Measurements from ENCODE around the gene PHF20.

PHF20 gene

GRCh38 chr20:35909796-35910195 is 138.0 kb downstream of the PHF20 start:
- Histone ChIP-seq H3K4me1 (no peaks in the 10 kb centered on the region), H3K9ac (no peak overlapping the region), H2AFZ (no peak overlapping the region), H3K4me2 (ENCODE audit: low read length) (no peak overlapping the region), H3K4me3 (ENCODE audit: low read depth, low read length) (no peak overlapping the region), H3K36me3 (ENCODE audit: control insufficient read depth, insufficient read depth, low read length) (no peaks in the 10 kb centered on the region), H3K9me3 (ENCODE audit: control insufficient read depth, low read length) (no peaks in the 10 kb centered on the region), H3K27ac (no peak overlapping the region), H3K79me2 (peaks cover 13% of the 10 kb centered on the region), H3K27me3 (ENCODE audit: control insufficient read depth, insufficient read depth, low read length) (no peaks in the 10 kb centered on the region)
- TF ChIP-seq CTCF (IDR thresholded peaks at IDR 0.05): no peak

DNA sequence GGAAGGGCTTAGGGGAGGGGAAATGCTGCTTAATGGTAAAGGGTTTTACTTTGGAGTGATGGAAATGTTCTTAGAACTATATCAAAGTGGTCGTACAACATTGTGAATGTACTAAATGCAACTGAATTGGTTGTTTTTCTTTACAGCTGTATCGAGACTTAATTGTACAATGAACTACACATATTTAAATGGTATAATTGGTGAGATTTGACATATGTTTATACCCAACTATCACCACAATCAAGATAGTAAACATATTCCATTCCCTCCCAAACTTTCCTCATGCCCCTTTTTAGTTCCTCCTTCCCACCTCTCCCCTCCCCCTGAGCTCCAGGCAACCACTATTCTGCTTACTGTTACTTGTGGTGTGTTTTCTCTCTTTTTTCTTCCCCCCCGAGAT is 138.4 kb downstream of the PHF20 start:
- H2AFZ ChIP-seq: no peak overlapping the region
- H3K27ac ChIP-seq: no peak overlapping the region
- H3K9me3 ChIP-seq (ENCODE audit: control insufficient read depth, low read length): no peaks in the 10 kb centered on the region
- H3K27me3 ChIP-seq (ENCODE audit: control insufficient read depth, insufficient read depth, low read length): no peaks in the 10 kb centered on the region
- no peak overlapping the region for H3K4me3 ChIP-seq (ENCODE audit: low read depth, low read length)
- no peak overlapping the region for H3K9ac ChIP-seq
- H3K36me3 ChIP-seq (ENCODE audit: control insufficient read depth, insufficient read depth, low read length): no peaks in the 10 kb centered on the region
- TF ChIP-seq CTCF (IDR thresholded peaks at IDR 0.05): no peak
- no peak overlapping the region for H3K4me2 ChIP-seq (ENCODE audit: low read length)
- no peaks in the 10 kb centered on the region for H3K4me1 ChIP-seq
- H3K79me2 ChIP-seq: peaks cover 9% of the 10 kb centered on the region

GRCh38 chr20:35912881-35913280 is 141.1 kb downstream of the PHF20 start:
- TF ChIP-seq CTCF (IDR thresholded peaks at IDR 0.05): no peak
- no peak overlapping the region for H3K9ac ChIP-seq
- H3K4me3 ChIP-seq (ENCODE audit: low read depth, low read length): no peak overlapping the region
- H3K79me2 ChIP-seq: no peaks in the 10 kb centered on the region
- H2AFZ ChIP-seq: no peak overlapping the region
- no peak overlapping the region for H3K27ac ChIP-seq
- no peaks in the 10 kb centered on the region for H3K9me3 ChIP-seq (ENCODE audit: control insufficient read depth, low read length)
- no peaks in the 10 kb centered on the region for H3K36me3 ChIP-seq (ENCODE audit: control insufficient read depth, insufficient read depth, low read length)
- H3K4me1 ChIP-seq: no peaks in the 10 kb centered on the region
- H3K27me3 ChIP-seq (ENCODE audit: control insufficient read depth, insufficient read depth, low read length): no peaks in the 10 kb centered on the region
- no peak overlapping the region for H3K4me2 ChIP-seq (ENCODE audit: low read length)

GRCh38 chr20:35917077-35917476 is 145.3 kb downstream of the PHF20 start:
- H3K27me3 ChIP-seq (ENCODE audit: control insufficient read depth, insufficient read depth, low read length): no peaks in the 10 kb centered on the region
- H3K4me3 ChIP-seq (ENCODE audit: low read depth, low read length): no peak overlapping the region
- no peaks in the 10 kb centered on the region for H3K9me3 ChIP-seq (ENCODE audit: control insufficient read depth, low read length)
- H3K4me2 ChIP-seq (ENCODE audit: low read length): no peak overlapping the region
- H3K79me2 ChIP-seq: no peaks in the 10 kb centered on the region
- TF ChIP-seq CTCF (IDR thresholded peaks at IDR 0.05): no peak
- no peaks in the 10 kb centered on the region for H3K36me3 ChIP-seq (ENCODE audit: control insufficient read depth, insufficient read depth, low read length)
- H3K27ac ChIP-seq: no peak overlapping the region
- no peaks in the 10 kb centered on the region for H3K4me1 ChIP-seq
- H3K9ac ChIP-seq: no peak overlapping the region
- H2AFZ ChIP-seq: no peak overlapping the region

GRCh38 chr20:35918021-35918420 is 146.2 kb downstream of the PHF20 start:
- no peaks in the 10 kb centered on the region for H3K36me3 ChIP-seq (ENCODE audit: control insufficient read depth, insufficient read depth, low read length)

More at GRCh38 chr20:35918021-35918420, 146.2 kb downstream of the PHF20 start:
- H3K79me2 ChIP-seq: no peaks in the 10 kb centered on the region
- H3K9me3 ChIP-seq (ENCODE audit: control insufficient read depth, low read length): no peaks in the 10 kb centered on the region
- no peak overlapping the region for H3K4me2 ChIP-seq (ENCODE audit: low read length)
- H3K4me1 ChIP-seq: no peaks in the 10 kb centered on the region
- no peak overlapping the region for H3K27ac ChIP-seq
- TF ChIP-seq CTCF (IDR thresholded peaks at IDR 0.05): no peak
- H3K9ac ChIP-seq: no peak overlapping the region
- H2AFZ ChIP-seq: no peak overlapping the region
- H3K27me3 ChIP-seq (ENCODE audit: control insufficient read depth, insufficient read depth, low read length): no peaks in the 10 kb centered on the region
- H3K4me3 ChIP-seq (ENCODE audit: low read depth, low read length): no peak overlapping the region
